Endodermal cell (in vitro differentiated cells): ENCODE measurements around the gene ATP5PB. TPM values are rescaled to one million over a fixed set of nuclear protein-coding genes. Genes with fewer than 3 reads are reported as not detected.

Experiments used
- DNase-seq: peaks from one replicate; pipeline ENCODE4 v3.0.0-alpha.2; 2017
- H3K27ac ChIP-seq: 2 replicates; pipeline ENCODE4 v1.5.1; 2013; ENCODE audit warnings: mild to moderate bottlenecking, low read depth, low read length, moderate library complexity
- H3K27me3 ChIP-seq: 2 replicates; pipeline ENCODE4 v1.6.1; 2013; ENCODE audit warnings: mild to moderate bottlenecking, low read length, moderate library complexity; ENCODE audit not compliant: insufficient read depth, control insufficient read depth, poor library complexity, severe bottlenecking
- H3K36me3 ChIP-seq: 2 replicates; pipeline ENCODE4 v1.7.0; 2013; ENCODE audit warnings: mild to moderate bottlenecking, low read length, moderate library complexity; ENCODE audit not compliant: control insufficient read depth, insufficient read depth
- H3K4me1 ChIP-seq: one replicate; pipeline ENCODE4 v1.7.0; 2013; ENCODE audit warnings: low read length; ENCODE audit not compliant: control insufficient read depth, insufficient read depth
- H3K4me3 ChIP-seq: 2 replicates; pipeline ENCODE4 v1.5.1; 2013; ENCODE audit warnings: mild to moderate bottlenecking, low read length, moderate library complexity
- H3K9ac ChIP-seq: 2 replicates; pipeline ENCODE4 v1.6.1; 2013; ENCODE audit warnings: mild to moderate bottlenecking, low read length, moderate library complexity; ENCODE audit not compliant: poor library complexity, severe bottlenecking; ENCODE audit errors: extremely low read depth
- H3K9me3 ChIP-seq: 2 replicates; pipeline ENCODE4 v1.6.1; 2013; ENCODE audit warnings: mild to moderate bottlenecking, low read length, moderate library complexity; ENCODE audit not compliant: control insufficient read depth
- H3K27ac Mint-ChIP-seq: 2 replicates; pipeline ENCODE4 v1.8.0; 2020; ENCODE audit warnings: mixed read lengths
- H3K27me3 Mint-ChIP-seq: 2 replicates; pipeline ENCODE4 v1.8.0; 2021; ENCODE audit warnings: mild to moderate bottlenecking, mixed read lengths; ENCODE audit not compliant: insufficient read depth
- H3K36me3 Mint-ChIP-seq: 2 replicates; pipeline ENCODE4 v1.8.0; 2020; ENCODE audit warnings: low read depth, mixed read lengths
- H3K4me1 Mint-ChIP-seq: 2 replicates; pipeline ENCODE4 v1.8.0; 2020; ENCODE audit warnings: mixed read lengths
- H3K4me3 Mint-ChIP-seq: 2 replicates; pipeline ENCODE4 v1.8.0; 2020; ENCODE audit warnings: mild to moderate bottlenecking, moderate library complexity, mixed read lengths
- H3K9me3 Mint-ChIP-seq: 2 replicates; pipeline ENCODE4 v1.8.0; 2020; ENCODE audit warnings: mild to moderate bottlenecking, mixed read lengths
- WGBS, 2 experiments: methylation state at CpG; one replicate each; pipeline versions ENCODE4 v1.1.5 to v1.1.7; 2013; ENCODE audit warnings: missing lambda C conversion rate in 2 of 2, mixed read lengths in 1 of 2; ENCODE audit not compliant: insufficient coverage in 1 of 2, insufficient read length in 1 of 2; 5-methylcytosine and 5-hydroxymethylcytosine counted together
- total RNA-seq, 2 donors: library from RNA; stranded (reverse); fragmentation: NEBNext Ultra II Directional in 1 of 2; extraction: Animal tissue kit (Norgen Biotek cat#: 25700) in 1 of 2; gene quantifications; 2 replicates in 1 of 2; 3 replicates in 1 of 2; pipeline ENCODE4 v1.2.1, GENCODE V29; 2021
- TF ChIP-seq, protein P1 (sequence below): fragments of 200-600 bp; sonication (generic); conservative IDR thresholded peaks from 2 replicates; pipeline ENCODE4 v1.5.0; 2021; ENCODE audit warnings: antibody characterized with exemption, mild to moderate bottlenecking

The ATP5PB gene
- total RNA-seq, 2 donors from 2014 or later, result 165 to 181 TPM

DNA sequence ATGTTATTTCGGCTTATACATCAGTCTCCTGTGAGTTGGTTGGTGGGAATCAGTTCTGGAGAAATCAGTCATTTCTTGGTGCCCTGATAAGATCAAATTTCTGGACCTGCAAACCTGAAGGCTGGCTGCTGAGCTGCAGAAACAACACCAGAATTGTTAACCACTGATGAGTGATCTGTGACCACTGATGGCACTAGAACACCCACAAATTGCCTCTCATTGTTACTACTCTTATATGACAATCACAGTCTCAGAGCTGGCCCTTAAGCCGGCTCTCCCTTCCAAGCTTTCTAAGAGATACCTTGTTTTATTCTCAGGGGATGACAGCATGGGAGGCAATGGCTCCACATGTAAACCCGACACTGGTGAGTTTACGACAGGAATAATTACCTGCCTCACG, 26.4 kb downstream of the ATP5PB start:
- Histone ChIP-seq H3K4me3 (no peak overlapping the region), H3K27ac (no peak overlapping the region), H3K36me3 (no peaks in the 10 kb centered on the region), H3K9ac (no peak overlapping the region), H3K9me3 (no peaks in the 10 kb centered on the region), H3K27me3 (no peaks in the 10 kb centered on the region), H3K4me1 (no peaks in the 10 kb centered on the region)
- Mint-ChIP-seq H3K4me1 (no peaks in the 10 kb centered on the region), H3K4me3 (no peak overlapping the region), H3K9me3 (no peaks in the 10 kb centered on the region), H3K27me3 (no peaks in the 10 kb centered on the region), H3K27ac (no peak overlapping the region), H3K36me3 (no peaks in the 10 kb centered on the region)
- no peak for DNase-seq
- 93 to 100% methylated on average over 2 to 5 of the region's 5 CpGs for WGBS, 2 experiments
- TF ChIP-seq, protein P1, sequence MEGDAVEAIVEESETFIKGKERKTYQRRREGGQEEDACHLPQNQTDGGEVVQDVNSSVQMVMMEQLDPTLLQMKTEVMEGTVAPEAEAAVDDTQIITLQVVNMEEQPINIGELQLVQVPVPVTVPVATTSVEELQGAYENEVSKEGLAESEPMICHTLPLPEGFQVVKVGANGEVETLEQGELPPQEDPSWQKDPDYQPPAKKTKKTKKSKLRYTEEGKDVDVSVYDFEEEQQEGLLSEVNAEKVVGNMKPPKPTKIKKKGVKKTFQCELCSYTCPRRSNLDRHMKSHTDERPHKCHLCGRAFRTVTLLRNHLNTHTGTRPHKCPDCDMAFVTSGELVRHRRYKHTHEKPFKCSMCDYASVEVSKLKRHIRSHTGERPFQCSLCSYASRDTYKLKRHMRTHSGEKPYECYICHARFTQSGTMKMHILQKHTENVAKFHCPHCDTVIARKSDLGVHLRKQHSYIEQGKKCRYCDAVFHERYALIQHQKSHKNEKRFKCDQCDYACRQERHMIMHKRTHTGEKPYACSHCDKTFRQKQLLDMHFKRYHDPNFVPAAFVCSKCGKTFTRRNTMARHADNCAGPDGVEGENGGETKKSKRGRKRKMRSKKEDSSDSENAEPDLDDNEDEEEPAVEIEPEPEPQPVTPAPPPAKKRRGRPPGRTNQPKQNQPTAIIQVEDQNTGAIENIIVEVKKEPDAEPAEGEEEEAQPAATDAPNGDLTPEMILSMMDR, result no peak

DNA sequence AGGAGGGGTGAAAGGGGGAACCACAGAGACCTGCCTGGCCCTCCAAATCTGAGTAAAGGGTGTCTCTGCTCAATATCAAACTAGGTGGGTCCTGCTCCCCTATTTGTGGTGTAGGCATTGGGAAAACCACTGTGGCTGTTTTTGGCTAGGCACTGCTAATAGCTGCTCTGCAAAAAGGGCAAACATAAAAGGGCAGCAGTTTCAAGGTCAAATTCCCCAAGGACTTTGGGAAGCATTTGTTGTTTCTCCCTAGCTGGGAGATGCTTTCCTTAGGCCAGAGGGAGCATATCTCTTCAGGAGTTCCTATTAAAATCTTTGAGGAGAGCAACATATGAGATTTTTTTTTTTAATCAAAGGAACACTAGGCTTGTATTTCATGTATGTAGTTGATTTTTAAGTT, 26.9 kb downstream of the ATP5PB start:
- H3K27me3 Mint-ChIP-seq, result no peaks in the 10 kb centered on the region
- no peaks in the 10 kb centered on the region for H3K4me1 Mint-ChIP-seq
- no peaks in the 10 kb centered on the region for H3K9me3 ChIP-seq
- no peak overlapping the region for H3K27ac Mint-ChIP-seq
- no peak overlapping the region for H3K4me3 Mint-ChIP-seq
- H3K27ac ChIP-seq, result no peak overlapping the region
- no peak for DNase-seq
- H3K9ac ChIP-seq, result no peak overlapping the region
- H3K4me3 ChIP-seq, result no peak overlapping the region
- TF ChIP-seq, protein P1, result no peak
- H3K4me1 ChIP-seq, result no peaks in the 10 kb centered on the region
- H3K36me3 ChIP-seq, result no peaks in the 10 kb centered on the region
- H3K9me3 Mint-ChIP-seq, result no peaks in the 10 kb centered on the region
- no peaks in the 10 kb centered on the region for H3K36me3 Mint-ChIP-seq
- no peaks in the 10 kb centered on the region for H3K27me3 ChIP-seq

DNA sequence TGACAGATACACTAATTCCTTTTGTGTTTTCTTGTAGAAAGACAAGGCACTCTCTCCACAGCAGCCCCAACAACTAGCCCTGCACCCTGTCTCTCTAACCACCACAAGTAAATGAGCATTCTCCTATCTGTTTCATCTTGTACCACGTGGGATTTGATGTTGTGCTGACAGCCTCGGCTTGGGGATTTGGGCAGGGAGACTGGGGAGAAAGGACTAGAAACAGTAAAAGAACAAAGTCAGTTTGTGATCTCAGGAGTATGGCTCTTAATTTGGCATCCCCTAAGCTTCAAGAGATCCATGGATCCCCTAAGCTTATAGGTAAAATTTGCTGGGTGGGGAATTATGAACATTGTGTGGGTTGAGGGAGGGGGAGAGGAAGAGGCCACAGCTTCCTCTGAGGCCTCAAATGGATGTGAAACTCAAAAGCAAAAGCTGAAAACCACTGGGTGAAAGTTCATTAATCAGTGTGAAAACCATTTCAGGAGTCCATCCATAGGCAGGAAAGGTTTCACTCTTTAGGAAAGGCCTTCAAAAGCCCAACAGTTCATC, 27.6 kb downstream of the ATP5PB start:
- Mint-ChIP-seq H3K9me3 (no peaks in the 10 kb centered on the region), H3K27ac (no peak overlapping the region), H3K4me3 (no peak overlapping the region), H3K4me1 (no peaks in the 10 kb centered on the region), H3K27me3 (no peaks in the 10 kb centered on the region), H3K36me3 (no peaks in the 10 kb centered on the region)
- Histone ChIP-seq H3K4me1 (no peaks in the 10 kb centered on the region), H3K9ac (no peak overlapping the region), H3K36me3 (no peaks in the 10 kb centered on the region), H3K27ac (no peak overlapping the region), H3K9me3 (no peaks in the 10 kb centered on the region), H3K27me3 (no peaks in the 10 kb centered on the region), H3K4me3 (no peak overlapping the region)
- DNase-seq, result no peak
- 80 to 100% methylated on average over 2 of the region's 2 CpGs for WGBS, 2 experiments
- TF ChIP-seq, protein P1, result no peak
